WTC11 (cell line): ENCODE measurements around the gene RRAGA.

ENCODE experiments used
- CBFB ChIP-seq: sonication (generic); formaldehyde crosslinking; IDR thresholded peaks from 2 replicates; pipeline ENCODE4 v1.8.1; 2022; ENCODE audit warnings: mild to moderate bottlenecking, low read depth, missing genetic modification reagents
- CTCF ChIP-seq: fragments of 200-600 bp; IDR thresholded peaks from 2 replicates; pipeline ENCODE4 v1.8.0; 2022; ENCODE audit warnings: antibody characterized with exemption
- E2F1 ChIP-seq: sonication (generic); formaldehyde crosslinking; IDR thresholded peaks from 2 replicates; pipeline ENCODE4 v1.8.0; 2022; ENCODE audit warnings: mild to moderate bottlenecking, missing genetic modification reagents
- FOXP1 ChIP-seq: sonication (generic); formaldehyde crosslinking; IDR thresholded peaks from 2 replicates; pipeline ENCODE4 v1.8.0; 2022; ENCODE audit warnings: missing genetic modification reagents, mild to moderate bottlenecking, moderate library complexity, borderline replicate concordance
- IRF2 ChIP-seq: sonication (generic); formaldehyde crosslinking; IDR thresholded peaks from 2 replicates; pipeline ENCODE4 v1.8.0; 2022; ENCODE audit warnings: low read depth, missing genetic modification reagents, borderline replicate concordance
- RELA ChIP-seq: sonication (generic); formaldehyde crosslinking; IDR thresholded peaks from 2 replicates; pipeline ENCODE4 v1.8.1; 2022; ENCODE audit warnings: missing genetic modification reagents, mild to moderate bottlenecking, borderline replicate concordance
- SP1 ChIP-seq: sonication (generic); formaldehyde crosslinking; conservative IDR thresholded peaks from 2 replicates; pipeline ENCODE4 v1.8.1; 2022; ENCODE audit warnings: missing genetic modification reagents
- TEAD4 ChIP-seq: sonication (generic); formaldehyde crosslinking; IDR thresholded peaks from 2 replicates; pipeline ENCODE4 v1.8.0; 2022; ENCODE audit warnings: mild to moderate bottlenecking, missing genetic modification reagents
- TF ChIP-seq, protein P1 (sequence below): sonication (generic); formaldehyde crosslinking; IDR thresholded peaks from 2 replicates; pipeline ENCODE4 v1.8.0; 2023; ENCODE audit warnings: missing genetic modification reagents

GRCh38 chr9:19033015-19033414 lies 16.2 kb upstream of the RRAGA start, which contains the start of gene SAXO1:
- TF ChIP-seq CTCF (no peak), SP1 (CRISPR knock-in tag) (no peak), RELA (CRISPR knock-in tag) (no peak), FOXP1 (CRISPR knock-in tag) (no peak), TEAD4 (CRISPR knock-in tag) (no peak), CBFB (CRISPR knock-in tag) (no peak), IRF2 (CRISPR knock-in tag) (no peak), E2F1 (CRISPR knock-in tag) (no peak)
- TF ChIP-seq, protein P1, sequence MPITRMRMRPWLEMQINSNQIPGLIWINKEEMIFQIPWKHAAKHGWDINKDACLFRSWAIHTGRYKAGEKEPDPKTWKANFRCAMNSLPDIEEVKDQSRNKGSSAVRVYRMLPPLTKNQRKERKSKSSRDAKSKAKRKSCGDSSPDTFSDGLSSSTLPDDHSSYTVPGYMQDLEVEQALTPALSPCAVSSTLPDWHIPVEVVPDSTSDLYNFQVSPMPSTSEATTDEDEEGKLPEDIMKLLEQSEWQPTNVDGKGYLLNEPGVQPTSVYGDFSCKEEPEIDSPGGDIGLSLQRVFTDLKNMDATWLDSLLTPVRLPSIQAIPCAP (CRISPR knock-in tag) = no peak
